H9 (cell line): ENCODE results near the gene NPTN. TPM values are rescaled to one million over a fixed set of nuclear protein-coding genes. Genes with fewer than 3 reads are reported as not detected.

Experiments
- DNase-seq: peaks from one replicate; pipeline ENCODE4 v3.0.0-alpha.2; 2017
- H2AFZ ChIP-seq: one replicate; pipeline ENCODE4 v1.6.1; 2013; ENCODE audit warnings: mild to moderate bottlenecking, low read length, control low read depth, moderate library complexity
- H2AK5ac ChIP-seq: 2 replicates; pipeline ENCODE4 v1.6.1; 2013; ENCODE audit warnings: low read length, control low read depth, mixed read lengths; ENCODE audit not compliant: insufficient read length
- H2BK120ac ChIP-seq: one replicate; pipeline ENCODE4 v1.6.1; 2013; ENCODE audit warnings: low read depth, mild to moderate bottlenecking, low read length, control low read depth, inconsistent platforms; ENCODE audit not compliant: poor library complexity, severe bottlenecking
- H2BK12ac ChIP-seq: 2 replicates; pipeline ENCODE4 v1.6.1; 2013; ENCODE audit warnings: low read length, control low read depth, mixed read lengths, low read depth; ENCODE audit not compliant: insufficient read length
- H2BK15ac ChIP-seq: 2 replicates; pipeline ENCODE4 v1.6.1; 2013; ENCODE audit warnings: low read depth, low read length, control low read depth
- H2BK20ac ChIP-seq: one replicate; pipeline ENCODE4 v1.6.1; 2013; ENCODE audit warnings: low read depth, mild to moderate bottlenecking, low read length, control low read depth, inconsistent platforms; ENCODE audit not compliant: poor library complexity, severe bottlenecking
- H2BK5ac ChIP-seq: 2 replicates; pipeline ENCODE4 v1.6.1; 2013; ENCODE audit warnings: low read length, control low read depth, mixed read lengths; ENCODE audit not compliant: insufficient read length
- H3K14ac ChIP-seq: 2 replicates; pipeline ENCODE4 v1.6.1; 2013; ENCODE audit warnings: low read length, control low read depth; ENCODE audit not compliant: insufficient read depth
- H3K18ac ChIP-seq: 2 replicates; pipeline ENCODE4 v1.6.1; 2013; ENCODE audit warnings: low read depth, mild to moderate bottlenecking, mixed read lengths, low read length, control low read depth; ENCODE audit not compliant: insufficient read length
- H3K23ac ChIP-seq: 2 replicates; pipeline ENCODE4 v1.6.1; 2013; ENCODE audit warnings: low read length, control low read depth, mixed read lengths, low read depth; ENCODE audit not compliant: insufficient read length
- H3K23me2 ChIP-seq: 2 replicates; pipeline ENCODE4 v1.6.1; 2013; ENCODE audit warnings: low read depth, mild to moderate bottlenecking, mixed read lengths, low read length, control low read depth; ENCODE audit not compliant: insufficient read length, poor library complexity, severe bottlenecking
- H3K27ac ChIP-seq: 2 replicates; pipeline ENCODE4 v1.5.1; 2013; ENCODE audit warnings: low read length, control low read depth, mixed read lengths, low read depth; ENCODE audit not compliant: insufficient read length
- H3K27me3 ChIP-seq: 2 replicates; pipeline ENCODE4 v1.6.1; 2013; ENCODE audit warnings: low read length, control low read depth, inconsistent platforms; ENCODE audit not compliant: insufficient read depth
- H3K4ac ChIP-seq: 2 replicates; pipeline ENCODE4 v1.6.1; 2013; ENCODE audit warnings: low read depth, mild to moderate bottlenecking, control low read depth, inconsistent platforms, low read length, moderate library complexity
- H3K4me1 ChIP-seq: 2 replicates; pipeline ENCODE4 v1.6.1; 2013; ENCODE audit warnings: low read length, control low read depth, inconsistent platforms; ENCODE audit not compliant: insufficient read depth
- H3K4me2 ChIP-seq: 2 replicates; pipeline ENCODE4 v1.6.1; 2013; ENCODE audit warnings: low read length, control low read depth, mixed read lengths; ENCODE audit not compliant: insufficient read length, insufficient read depth
- H3K56ac ChIP-seq: 2 replicates; pipeline ENCODE4 v1.6.1; 2013; ENCODE audit warnings: low read depth, mild to moderate bottlenecking, mixed read lengths, low read length, control low read depth; ENCODE audit not compliant: insufficient read length
- H3K79me1 ChIP-seq: 2 replicates; pipeline ENCODE4 v1.6.1; 2013; ENCODE audit warnings: low read depth, mild to moderate bottlenecking, moderate library complexity, low read length, control low read depth, inconsistent platforms; ENCODE audit not compliant: insufficient read depth, poor library complexity, severe bottlenecking
- H3K79me2 ChIP-seq: 2 replicates; pipeline ENCODE4 v1.6.1; 2013; ENCODE audit warnings: low read length, control low read depth, inconsistent platforms; ENCODE audit not compliant: insufficient read depth
- H3K9ac ChIP-seq: 2 replicates; pipeline ENCODE4 v1.6.1; 2013; ENCODE audit warnings: low read length, control low read depth, mixed read lengths; ENCODE audit not compliant: insufficient read length; ENCODE audit errors: extremely low read depth
- H3K9me3 ChIP-seq: one replicate; pipeline ENCODE4 v1.6.1; 2013; ENCODE audit warnings: low read depth, low read length, inconsistent platforms; ENCODE audit not compliant: control insufficient read depth
- H3T11ph ChIP-seq: one replicate; pipeline ENCODE4 v1.6.1; 2013; ENCODE audit warnings: mild to moderate bottlenecking, low read length, control low read depth, inconsistent platforms
- H4K20me1 ChIP-seq: one replicate; pipeline ENCODE4 v1.6.1; 2013; ENCODE audit not compliant: control insufficient read depth, insufficient read length, insufficient read depth
- H4K5ac ChIP-seq: 2 replicates; pipeline ENCODE4 v1.6.1; 2013; ENCODE audit warnings: low read depth, mild to moderate bottlenecking, mixed read lengths, low read length, control low read depth; ENCODE audit not compliant: insufficient read length
- H4K8ac ChIP-seq: replicated peaks from 2 replicates; pipeline ENCODE4 v1.6.1; 2013; ENCODE audit warnings: low read length, control low read depth, mixed read lengths, low read depth; ENCODE audit not compliant: insufficient read length
- H4K91ac ChIP-seq: 2 replicates; pipeline ENCODE4 v1.6.1; 2013; ENCODE audit warnings: low read depth, mild to moderate bottlenecking, moderate library complexity, mixed read lengths, low read length, control low read depth; ENCODE audit not compliant: insufficient read length
- H3K27ac Mint-ChIP-seq, 3 experiments: 2 replicates in 2 of 3; 3 replicates in 1 of 3; pipeline ENCODE4 v1.8.0; 2020 to 2021; ENCODE audit warnings: mixed read lengths in 3 of 3, mild to moderate bottlenecking in 1 of 3, moderate library complexity in 1 of 3
- H3K27me3 Mint-ChIP-seq: 2 replicates; pipeline ENCODE4 v1.8.0; 2021; ENCODE audit warnings: low read depth, mild to moderate bottlenecking, moderate library complexity, mixed read lengths
- H3K36me3 Mint-ChIP-seq, 3 experiments: 2 replicates in 2 of 3; 3 replicates in 1 of 3; pipeline ENCODE4 v1.8.0; 2020 to 2021; ENCODE audit warnings: low read depth in 3 of 3, mixed read lengths in 3 of 3; ENCODE audit not compliant: insufficient read depth in 1 of 3
- H3K4me1 Mint-ChIP-seq, 2 experiments: 2 replicates each; pipeline ENCODE4 v1.8.0; 2020; ENCODE audit warnings: mixed read lengths in 2 of 2
- H3K4me3 Mint-ChIP-seq, 2 experiments: 2 replicates in 1 of 2; 3 replicates in 1 of 2; pipeline ENCODE4 v1.8.0; 2020 to 2021; ENCODE audit warnings: mild to moderate bottlenecking in 2 of 2, mixed read lengths in 2 of 2, moderate library complexity in 1 of 2
- H3K9me3 Mint-ChIP-seq, 2 experiments: 2 replicates in 1 of 2; 3 replicates in 1 of 2; pipeline ENCODE4 v1.8.0; 2020; ENCODE audit warnings: mild to moderate bottlenecking in 2 of 2, mixed read lengths in 2 of 2, moderate library complexity in 1 of 2
- CTCF ChIP-seq: fragments of 200-600 bp; sonication (generic); conservative IDR thresholded peaks from 3 replicates; pipeline ENCODE4 v1.8.0; 2021; ENCODE audit warnings: antibody characterized with exemption, mild to moderate bottlenecking
- WGBS: extraction: QIAGEN DNeasy Blood & Tissue Kit; methylation state at CpG from one replicate; pipeline ENCODE4 v1.1.7; 2013; ENCODE audit warnings: missing lambda C conversion rate, low lambda C conversion rate, mixed read lengths; ENCODE audit not compliant: insufficient read length; ENCODE audit errors: extremely low coverage; 5-methylcytosine and 5-hydroxymethylcytosine counted together
- total RNA-seq: library from RNA; stranded (reverse); gene quantifications from 2 replicates; pipeline ENCODE4 v1.2.1, GENCODE V29; 2021

Gene NPTN
- total RNA-seq, 1 experiment from 2014 or later = 89.1 TPM

GRCh38 chr15:73654659-73655058 lies 21.5 kb upstream of the NPTN start:
- H2BK12ac ChIP-seq = no peak overlapping the region
- H3K18ac ChIP-seq = no peak overlapping the region
- no peak for TF ChIP-seq CTCF
- no peak overlapping the region for H4K8ac ChIP-seq
- Mint-ChIP-seq H3K27ac (no peak overlapping the region), H3K9me3 (no peaks in the 10 kb centered on the region), H3K4me3 (no peak overlapping the region), H3K36me3 (no peaks in the 10 kb centered on the region), H3K27me3 (peaks cover 8% of the 10 kb centered on the region), H3K4me1 (no peaks in the 10 kb centered on the region)
- H3K14ac ChIP-seq = no peak overlapping the region
- H3K56ac ChIP-seq = no peak overlapping the region
- no peaks in the 10 kb centered on the region for H3K9me3 ChIP-seq
- no peak overlapping the region for H2AK5ac ChIP-seq
- no peak overlapping the region for H3K27ac ChIP-seq
- H2BK15ac ChIP-seq = no peak overlapping the region
- no peaks in the 10 kb centered on the region for H3K4me1 ChIP-seq
- no peak overlapping the region for H3T11ph ChIP-seq
- H4K91ac ChIP-seq = no peak overlapping the region
- H2AFZ ChIP-seq = no peak overlapping the region
- no peak overlapping the region for H4K5ac ChIP-seq
- WGBS = no CpG with 5 or more reads among the region's 3 CpGs
- no peaks in the 10 kb centered on the region for H4K20me1 ChIP-seq
- H3K23me2 ChIP-seq = no peaks in the 10 kb centered on the region
- no peak overlapping the region for H3K23ac ChIP-seq
- no peak overlapping the region for H2BK20ac ChIP-seq
- H2BK120ac ChIP-seq = no peak overlapping the region
- no peak overlapping the region for H2BK5ac ChIP-seq
- DNase-seq = no peak
- no peak overlapping the region for H3K4ac ChIP-seq
- no peak overlapping the region for H3K4me2 ChIP-seq
- H3K79me1 ChIP-seq = no peaks in the 10 kb centered on the region
- no peak overlapping the region for H3K9ac ChIP-seq
- H3K79me2 ChIP-seq = no peaks in the 10 kb centered on the region
- H3K27me3 ChIP-seq = no peaks in the 10 kb centered on the region
